PFSK-1 (cell line): ENCODE results near the gene ZDHHC5.
A peak's percentile ranks its signal among the peaks of the same experiment; 100 is the strongest.

Source experiments
- FOXP2 ChIP-seq: optimal IDR thresholded peaks from 2 replicates; pipeline ENCODE3; 2011; ENCODE audit warnings: borderline replicate concordance, control low read depth, inconsistent platforms; ENCODE audit not compliant: insufficient read depth; ENCODE audit errors: extremely low read length, extremely low read depth
- POLR2AphosphoS5 ChIP-seq: IDR thresholded peaks from 2 replicates; pipeline ENCODE4 v1.6.1; 2012; ENCODE audit warnings: low read depth, mild to moderate bottlenecking, control low read depth, low read length, moderate library complexity
- REST ChIP-seq, 2 experiments: IDR thresholded peaks; 2 replicates each; pipeline versions ENCODE4 v1.6.1 to v1.8.0; 2011 to 2012; ENCODE audit warnings: low read depth in 2 of 2, low read length in 2 of 2, control low read depth in 1 of 2, inconsistent platforms in 1 of 2, mild to moderate bottlenecking in 1 of 2, moderate library complexity in 1 of 2; ENCODE audit not compliant: insufficient read depth in 1 of 2
- SIN3A ChIP-seq: IDR thresholded peaks from 2 replicates; pipeline ENCODE4 v1.6.1; 2012; ENCODE audit warnings: mild to moderate bottlenecking, low read length, moderate library complexity, borderline replicate concordance; ENCODE audit not compliant: insufficient read depth
- TAF1 ChIP-seq: IDR thresholded peaks from 2 replicates; pipeline ENCODE4 v1.6.1; 2012; ENCODE audit warnings: low read length, control low read depth, borderline replicate concordance; ENCODE audit not compliant: insufficient read depth

Gene ZDHHC5

GRCh38 chr11:57645689-57646085 lies 22.2 kb upstream of the ZDHHC5 start:
- TF ChIP-seq TAF1 (no peak), POLR2AphosphoS5 (peak; percentile 53), FOXP2 (no peak), REST (IDR thresholded peaks at IDR 0.05; ENCODE audit: insufficient read depth in 1 of 2, low read depth in 2 of 2, low read length in 2 of 2) (no peak), SIN3A (no peak)

- TF ChIP-seq TAF1, result no peak
Observed at GRCh38 chr11:57646194-57646798, 21.6 kb upstream of the ZDHHC5 start.

GRCh38 chr11:57646799-57647303 lies 21.1 kb upstream of the ZDHHC5 start:
- TF ChIP-seq REST (IDR thresholded peaks at IDR 0.05; ENCODE audit: insufficient read depth in 1 of 2, low read depth in 2 of 2, low read length in 2 of 2) (no peak), SIN3A (peak; percentile 58; the same call in 1 of the 2 replicates), FOXP2 (no peak), TAF1 (peak; percentile 1; the same call in 1 of the 2 replicates), POLR2AphosphoS5 (peak; percentile 84)

- no peak for TF ChIP-seq REST (IDR thresholded peaks at IDR 0.05; ENCODE audit: insufficient read depth in 1 of 2, low read depth in 2 of 2, low read length in 2 of 2)
- no peak for TF ChIP-seq FOXP2
- TF ChIP-seq POLR2AphosphoS5, result peak; percentile 22; the same call in 1 of the 2 replicates
- TF ChIP-seq TAF1, result peak; percentile 32; the same call in 1 of the 2 replicates
- TF ChIP-seq SIN3A, result no peak
Observed at GRCh38 chr11:57647372-57647771, 20.5 kb upstream of the ZDHHC5 start.

GRCh38 chr11:57647960-57648800 lies 19.7 kb upstream of the ZDHHC5 start:
- peak; percentile 67 for TF ChIP-seq POLR2AphosphoS5
- no peak for TF ChIP-seq SIN3A
- peak; percentile 36; the same call in 1 of the 2 replicates for TF ChIP-seq TAF1
